Activated CD4-positive, alpha-beta T cell treated with anti-CD3 and anti-CD28 coated beads for 24 hours (primary cell): ENCODE measurements around the gene TRAIP.
A peak's percentile ranks its signal among the peaks of the same experiment; 100 is the strongest.
"Not testable (repeated sequence)": the region's sequence is repeated elsewhere in the genome, so short reads cannot be mapped to it uniquely, and the experiment has no call there.

Source experiments
- DNase-seq, 2 donors: peaks; one replicate each; pipeline ENCODE4 v3.0.0-alpha.2; 2020; ENCODE audit warnings: low read depth in 2 of 2

TRAIP gene

GRCh38 chr3:49856181-49857005 lies at the start of gene TRAIP:
TRAIP (minus strand) TSS chr3:49856564; CDS start chr3:49856453, 111 bp downstream.
- peak; percentile 90 to 95 for DNase-seq

GRCh38 chr3:49904448-49904847 lies 48.1 kb upstream of the TRAIP start:
- not testable (repeated sequence) for DNase-seq

GRCh38 chr3:49903451-49904424 lies 47.4 kb upstream of the TRAIP start, which contains the start of gene MST1R:
MST1R (minus strand) TSS chr3:49903873; CDS start chr3:49903609, 264 bp downstream.
- peak; percentile 73 to 79 for DNase-seq

- no peak for DNase-seq
These were observed 46.4 kb upstream of the TRAIP start for GRCh38 chr3:49902511-49903345.

- DNase-seq: no peak
These were observed 45.3 kb upstream of the TRAIP start for GRCh38 chr3:49901366-49902339.

- no peak for DNase-seq
These were observed 44.3 kb upstream of the TRAIP start for GRCh38 chr3:49900491-49901153.

- DNase-seq: no peak
These were observed 43.5 kb upstream of the TRAIP start for GRCh38 chr3:49899815-49900214.

- no peak for DNase-seq
These were observed 42.6 kb upstream of the TRAIP start for GRCh38 chr3:49898991-49899390.

- no peak for DNase-seq
These were observed 40.0 kb upstream of the TRAIP start for GRCh38 chr3:49896345-49896744.

GRCh38 chr3:49895791-49896190 lies 39.4 kb upstream of the TRAIP start:
- DNase-seq: no peak

GRCh38 chr3:49889296-49889695 lies 32.9 kb upstream of the TRAIP start:
- no peak for DNase-seq

- DNase-seq: no peak
These were observed 30.5 kb upstream of the TRAIP start for GRCh38 chr3:49886922-49887265.

- no peak for DNase-seq
These were observed 27.6 kb upstream of the TRAIP start for GRCh38 chr3:49883998-49884397.

GRCh38 chr3:49882166-49882565 lies 25.8 kb upstream of the TRAIP start:
- DNase-seq: no peak

- DNase-seq: no peak
These were observed 24.4 kb upstream of the TRAIP start for GRCh38 chr3:49880581-49881315.

GRCh38 chr3:49879721-49880120 lies 23.4 kb upstream of the TRAIP start:
- no peak for DNase-seq

GRCh38 chr3:49878686-49879085 lies 22.3 kb upstream of the TRAIP start:
- DNase-seq: no peak

GRCh38 chr3:49877716-49878115 lies 21.4 kb upstream of the TRAIP start:
- DNase-seq: no peak

- no peak for DNase-seq
These were observed 20.2 kb upstream of the TRAIP start for GRCh38 chr3:49876567-49876966.
